CD4-positive, alpha-beta T cell (primary cell): Measurements from ENCODE around the gene FAM222A. TPM values are rescaled to one million over a fixed set of nuclear protein-coding genes. Genes with fewer than 3 reads are reported as not detected.

Experiments used
- ATAC-seq: fragments of 200-7000 bp; cut with Tn5 transposase; one replicate; pipeline ENCODE4 v1.10.0; 2022; ENCODE audit warnings: mild to moderate bottlenecking; ENCODE audit not compliant: poor library complexity
- CTCF ChIA-PET: fragments of 350-600 bp; sonication (Branson Sonifier 250); formaldehyde crosslinking; loops from one replicate; lab custom pipeline; 2021; ENCODE audit warnings: antibody characterized with exemption, inconsistent platforms; lab: Charles Lee
- POLR2A ChIA-PET: fragments of 350-600 bp; sonication (Branson Sonifier 250); formaldehyde crosslinking; loops from one replicate; lab custom pipeline; 2021; ENCODE audit warnings: antibody characterized with exemption, inconsistent platforms; lab: Charles Lee
- DNase-seq, 14 experiments: peaks; one replicate each; pipeline ENCODE4 v3.0.0-alpha.2; 2013 to 2020; ENCODE audit warnings: mixed read lengths in 2 of 14
- H3K27ac ChIP-seq, 2 donors: one replicate each; pipeline versions ENCODE4 v1.5.1 to v1.7.0; 2013; ENCODE audit warnings: low read length in 2 of 2, low read depth in 1 of 2, mild to moderate bottlenecking in 1 of 2
- H3K27me3 ChIP-seq, 2 experiments: 1 replicate in 1 of 2; 2 replicates in 1 of 2; pipeline versions ENCODE4 v1.6.1 to v1.7.0; 2013; ENCODE audit warnings: low read length in 2 of 2, control low read depth in 1 of 2, mild to moderate bottlenecking in 1 of 2, moderate library complexity in 1 of 2; ENCODE audit not compliant: insufficient read depth in 2 of 2, control insufficient read depth in 1 of 2
- H3K36me3 ChIP-seq: one replicate; pipeline ENCODE4 v1.6.1; 2013; ENCODE audit warnings: low read length, control low read depth; ENCODE audit not compliant: insufficient read depth
- H3K4me1 ChIP-seq: one replicate; pipeline ENCODE4 v1.6.1; 2013; ENCODE audit warnings: low read length, control low read depth; ENCODE audit not compliant: insufficient read depth
- H3K4me3 ChIP-seq: one replicate; pipeline ENCODE4 v1.5.1; 2013; ENCODE audit warnings: mild to moderate bottlenecking, low read length, moderate library complexity
- H3K9me3 ChIP-seq, 2 experiments: 1 replicate in 1 of 2; 2 replicates in 1 of 2; pipeline versions ENCODE4 v1.6.1 to v1.7.0; 2013; ENCODE audit warnings: low read length in 2 of 2, mild to moderate bottlenecking in 2 of 2, control low read depth in 1 of 2, moderate library complexity in 1 of 2; ENCODE audit not compliant: control insufficient read depth in 1 of 2, insufficient read depth in 1 of 2
- H3K27ac Mint-ChIP-seq: one replicate; pipeline ENCODE4 v1.8.0; 2020; ENCODE audit warnings: mixed read lengths
- H3K27me3 Mint-ChIP-seq: one replicate; pipeline ENCODE4 v1.8.0; 2021; ENCODE audit warnings: mixed read lengths
- H3K36me3 Mint-ChIP-seq: one replicate; pipeline ENCODE4 v1.8.0; 2021; ENCODE audit warnings: low read depth, mixed read lengths
- H3K4me1 Mint-ChIP-seq: one replicate; pipeline ENCODE4 v1.8.0; 2021; ENCODE audit warnings: low read depth, mixed read lengths
- H3K4me3 Mint-ChIP-seq: one replicate; pipeline ENCODE4 v1.8.0; 2020; ENCODE audit warnings: mild to moderate bottlenecking, mixed read lengths
- H3K9me3 Mint-ChIP-seq: one replicate; pipeline ENCODE4 v1.8.0; 2020; ENCODE audit warnings: mixed read lengths
- CTCF ChIP-seq: fragments of 200-600 bp; IDR thresholded peaks from one replicate; pipeline ENCODE4 v1.8.0; 2022; ENCODE audit warnings: antibody characterized with exemption, mild to moderate bottlenecking
- intact Hi-C, 2 experiments: fragments of 100-400 bp; cut with DNase I in 1 of 2; cut with micrococcal nuclease in 1 of 2; formaldehyde crosslinking; loops; one replicate each; pipeline versions ENCODE4 v1.15.1 to v1.9.0; 2023 to 2025; cut with DNase I, micrococcal nuclease
- total RNA-seq, 174 experiments: library from RNA in 2 of 174; stranded (reverse) in 2 of 174; gene quantifications; one replicate each; pipeline ENCODE4 v1.2.3 and lab custom pipeline; 2021 to 2026

The FAM222A gene
- total RNA-seq, 2 experiments from 2014 or later, result 1.1 to 1.7 TPM

GRCh38 chr12:109783965-109784244, 70.3 kb downstream of the FAM222A start:
- POLR2A ChIA-PET, result no interaction called here
- intact Hi-C loops, result no loop called here
- H3K27me3 Mint-ChIP-seq, result peaks cover 8% of the 10 kb centered on the region
- CTCF ChIA-PET, result no interaction called here
- no peaks in the 10 kb centered on the region for H3K9me3 Mint-ChIP-seq
- H3K4me1 Mint-ChIP-seq, result no peaks in the 10 kb centered on the region
- no peaks in the 10 kb centered on the region for H3K4me1 ChIP-seq
- no peaks in the 10 kb centered on the region for H3K36me3 Mint-ChIP-seq
- H3K27ac Mint-ChIP-seq, result no peak overlapping the region
- TF ChIP-seq CTCF, result no peak
- peaks cover 0 to 2% of the 10 kb centered on the region in 2 experiments for H3K27me3 ChIP-seq
- ATAC-seq (no peak), DNase-seq (no peak)
- no peak overlapping the region for H3K27ac ChIP-seq
- no peak overlapping the region for H3K4me3 Mint-ChIP-seq
- H3K36me3 ChIP-seq, result no peaks in the 10 kb centered on the region
- H3K4me3 ChIP-seq, result no peak overlapping the region
- peaks cover 0 to 17% of the 10 kb centered on the region in 2 experiments for H3K9me3 ChIP-seq

GRCh38 chr12:109785854-109786253, 72.2 kb downstream of the FAM222A start:
- no peak overlapping the region for H3K27ac ChIP-seq
- H3K4me3 ChIP-seq, result no peak overlapping the region
- H3K36me3 Mint-ChIP-seq, result no peaks in the 10 kb centered on the region
- no peaks in the 10 kb centered on the region for H3K4me1 Mint-ChIP-seq
- no peaks in the 10 kb centered on the region for H3K9me3 Mint-ChIP-seq
- H3K27me3 Mint-ChIP-seq, result peaks cover 18% of the 10 kb centered on the region
- H3K36me3 ChIP-seq, result no peaks in the 10 kb centered on the region
- H3K4me1 ChIP-seq, result no peaks in the 10 kb centered on the region
- ChIA-PET CTCF (no interaction called here), POLR2A (no interaction called here)
- no peak for DNase-seq
- no peak overlapping the region for H3K27ac Mint-ChIP-seq
- ATAC-seq, result no peak
- H3K27me3 ChIP-seq, result peaks cover 0 to 5% of the 10 kb centered on the region in 2 experiments
- H3K9me3 ChIP-seq, result peaks cover 0 to 17% of the 10 kb centered on the region in 2 experiments
- TF ChIP-seq CTCF, result no peak
- no peak overlapping the region for H3K4me3 Mint-ChIP-seq
- intact Hi-C loops, result no loop called here

- no peak overlapping the region for H3K27ac Mint-ChIP-seq
- POLR2A ChIA-PET, result no interaction called here
- intact Hi-C loops, result no loop called here
- H3K4me3 Mint-ChIP-seq, result no peak overlapping the region
- Histone ChIP-seq H3K27me3 (peaks cover 0 to 5% of the 10 kb centered on the region in 2 experiments), H3K27ac (no peak overlapping the region), H3K9me3 (peaks cover 0 to 14% of the 10 kb centered on the region in 2 experiments), H3K4me3 (no peak overlapping the region), H3K36me3 (no peaks in the 10 kb centered on the region), H3K4me1 (no peaks in the 10 kb centered on the region)
- ATAC-seq (no peak), DNase-seq (no peak)
- TF ChIP-seq CTCF, result no peak
- CTCF ChIA-PET, result no interaction called here
- no peaks in the 10 kb centered on the region for H3K4me1 Mint-ChIP-seq
- H3K36me3 Mint-ChIP-seq, result no peaks in the 10 kb centered on the region
- H3K27me3 Mint-ChIP-seq, result peaks cover 18% of the 10 kb centered on the region
- no peaks in the 10 kb centered on the region for H3K9me3 Mint-ChIP-seq
These were observed 73.2 kb downstream of the FAM222A start for GRCh38 chr12:109786799-109787198.
